GM23248 (cell line): ENCODE measurements around the gene UNC50.

Source experiments
- EZH2 ChIP-seq: fragments of 200-600 bp; sonication (generic); IDR thresholded peaks from 2 replicates; pipeline ENCODE4 v1.6.1; 2018; ENCODE audit warnings: antibody characterized with exemption, mild to moderate bottlenecking; ENCODE audit not compliant: insufficient read depth, poor library complexity, severe bottlenecking
- EZH2phosphoT487 ChIP-seq: fragments of 200-600 bp; sonication (generic); IDR thresholded peaks from 2 replicates; pipeline ENCODE4 v1.6.1; 2018; ENCODE audit warnings: antibody characterized with exemption, moderate library complexity, mild to moderate bottlenecking, low read depth; ENCODE audit not compliant: insufficient read depth

GRCh38 chr2:98649992-98650375 is 41.6 kb downstream of the UNC50 start:
- TF ChIP-seq EZH2phosphoT487 = no peak
- TF ChIP-seq EZH2 = no peak
